Upper lobe of left lung (tissue), 4 donors: ENCODE measurements around the gene AGAP3.

Experiments used
- CTCF ChIP-seq, 6 experiments: fragments of 450-650 bp in 4 of 6; fragments of 200-600 bp in 2 of 6; sonication (generic) in 2 of 6; IDR thresholded peaks; one replicate each; pipeline ENCODE4 v1.5.1; 2016 to 2019; ENCODE audit warnings: antibody characterized with exemption in 6 of 6
- EP300 ChIP-seq, 4 donors: sonication (generic); formaldehyde crosslinking; IDR thresholded peaks; one replicate each; pipeline ENCODE4 v1.5.1; 2017; ENCODE audit warnings: antibody characterized with exemption in 4 of 4, control low read depth in 2 of 4
- POLR2A ChIP-seq, 4 donors: fragments of 450-650 bp; IDR thresholded peaks; one replicate each; pipeline ENCODE4 v1.5.1; 2016 to 2017; ENCODE audit warnings: antibody characterized with exemption in 4 of 4, mild to moderate bottlenecking in 2 of 4
- POLR2AphosphoS5 ChIP-seq, 2 donors: sonication (generic); formaldehyde crosslinking; IDR thresholded peaks; one replicate each; pipeline ENCODE4 v1.5.1; 2017; ENCODE audit warnings: antibody characterized with exemption in 2 of 2

GRCh38 chr7:151178831-151179230 is 92.6 kb downstream of the AGAP3 start:
- no peak for TF ChIP-seq CTCF (IDR thresholded peaks at IDR 0.05)
- no peak for TF ChIP-seq POLR2AphosphoS5 (IDR thresholded peaks at IDR 0.05)
- TF ChIP-seq POLR2A (IDR thresholded peaks at IDR 0.05) = no peak
- no peak for TF ChIP-seq EP300 (IDR thresholded peaks at IDR 0.05)
